Right hindlimb (tissue), 1 donor: ENCODE measurements around the gene SCOC.
"Not testable (repeated sequence)": the region's sequence is repeated elsewhere in the genome, so short reads cannot be mapped to it uniquely, and the experiment has no call there.

Source experiments
- DNase-seq: peaks from one replicate; pipeline ENCODE4 v3.0.0-alpha.2; 2018

SCOC gene

DNA sequence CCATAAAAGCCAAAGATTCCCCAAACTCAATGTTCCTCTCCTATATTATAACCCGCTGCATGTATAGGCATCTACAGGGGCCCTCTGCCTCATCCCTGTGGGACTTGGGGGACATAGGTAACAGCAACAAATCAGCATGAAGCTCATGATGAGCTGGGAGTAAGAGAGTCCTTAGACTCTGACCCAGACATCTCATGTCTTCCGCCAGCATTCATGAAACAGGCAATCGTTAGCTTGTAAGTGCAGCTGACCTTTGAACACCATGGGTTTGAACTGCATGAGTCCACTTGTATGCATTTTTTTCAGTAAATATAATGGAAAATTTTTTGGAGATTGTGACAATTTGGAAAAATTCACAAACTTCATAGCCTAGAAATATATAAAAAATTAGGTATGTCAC, 10.4 kb upstream of the SCOC start:
- DNase-seq = no peak

DNA sequence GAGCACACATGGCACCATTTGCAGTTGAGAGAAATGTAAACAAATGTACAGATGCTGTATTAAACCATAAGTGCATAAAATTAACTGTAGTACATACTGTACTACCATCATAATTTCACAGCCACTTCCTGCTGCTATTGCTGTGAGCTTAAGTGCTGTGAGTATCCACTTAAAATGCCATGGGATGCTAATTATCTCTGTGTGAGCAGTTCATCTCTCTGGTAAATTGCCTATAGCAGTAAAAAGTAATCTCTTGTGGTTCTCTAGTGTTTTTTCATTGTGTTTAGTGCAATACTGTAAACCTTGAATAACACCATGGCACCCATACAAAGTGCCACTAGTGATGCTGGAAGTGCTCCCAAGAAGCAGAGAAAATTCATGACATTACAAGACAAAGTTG, 9.9 kb upstream of the SCOC start:
- no peak for DNase-seq

GRCh38 chr4:140367738-140368137, 5.7 kb upstream of the SCOC start:
- no peak for DNase-seq

DNA sequence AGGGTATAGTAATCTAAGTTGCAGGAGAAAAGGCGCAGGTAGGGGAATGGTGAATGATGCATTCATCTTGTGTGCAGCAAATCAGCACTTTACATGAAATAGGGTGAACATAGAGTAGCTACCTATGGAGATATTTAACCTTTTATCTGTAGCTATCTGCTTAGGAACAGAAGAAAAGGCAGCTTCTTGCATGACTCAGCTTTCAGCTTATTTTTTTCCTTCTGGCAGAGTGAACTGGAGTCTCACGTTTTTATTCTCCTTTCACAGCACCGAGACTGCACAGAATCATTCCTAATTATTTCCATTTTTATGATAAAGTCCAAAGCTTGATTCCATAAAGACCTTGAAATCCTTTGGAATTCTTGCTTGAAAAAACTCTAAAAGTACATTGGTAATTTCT, 4.8 kb upstream of the SCOC start:
- DNase-seq = no peak

GRCh38 chr4:140372751-140373327, 607 bp upstream of the SCOC start:
- peak; percentile 26 for DNase-seq

GRCh38 chr4:140374130-140374477, 658 bp downstream of the SCOC start:
- no peak for DNase-seq

DNA sequence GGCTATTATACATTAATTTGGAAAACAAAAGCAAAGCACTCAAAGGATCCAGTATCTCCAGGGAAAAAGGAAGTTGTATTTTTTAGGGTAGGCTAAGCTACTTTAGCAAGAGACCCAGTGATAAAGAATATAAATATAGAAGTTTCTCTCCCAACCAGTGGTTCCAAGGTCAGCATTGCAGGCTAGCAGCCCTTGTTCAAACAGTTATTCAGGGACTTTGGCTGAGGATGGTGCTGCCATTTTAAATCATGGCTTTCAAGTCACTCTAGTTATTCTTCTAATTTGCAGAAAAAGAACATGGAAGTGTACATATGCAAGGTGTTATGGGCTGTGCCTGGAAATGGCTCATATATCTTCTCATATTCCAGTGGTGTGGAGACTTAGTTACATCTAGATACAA, 9.3 kb downstream of the SCOC start:
- no peak for DNase-seq

- DNase-seq = no peak
Observed at GRCh38 chr4:140388015-140388414, 14.6 kb downstream of the SCOC start.

GRCh38 chr4:140395668-140396067, 22.2 kb downstream of the SCOC start:
- no peak for DNase-seq

DNA sequence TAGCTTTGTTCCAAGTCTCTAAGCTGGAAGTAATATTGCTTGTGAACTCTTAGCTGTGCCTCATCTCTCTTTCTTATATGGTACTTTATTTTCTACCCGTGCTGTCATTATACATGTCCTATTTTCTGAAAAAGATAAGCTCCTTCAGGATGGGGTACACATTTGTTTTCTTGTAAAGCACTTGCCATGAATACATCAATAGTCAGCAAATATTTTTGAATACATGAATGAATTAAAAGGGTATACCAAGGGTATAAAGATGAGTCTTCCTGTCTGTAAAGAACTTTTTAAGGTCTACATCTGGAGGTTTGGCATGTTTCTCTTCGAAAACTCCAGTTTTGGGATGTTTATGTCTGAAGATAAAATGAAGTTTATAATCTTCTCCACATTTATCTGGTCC, 26.7 kb downstream of the SCOC start:
- no peak for DNase-seq

DNA sequence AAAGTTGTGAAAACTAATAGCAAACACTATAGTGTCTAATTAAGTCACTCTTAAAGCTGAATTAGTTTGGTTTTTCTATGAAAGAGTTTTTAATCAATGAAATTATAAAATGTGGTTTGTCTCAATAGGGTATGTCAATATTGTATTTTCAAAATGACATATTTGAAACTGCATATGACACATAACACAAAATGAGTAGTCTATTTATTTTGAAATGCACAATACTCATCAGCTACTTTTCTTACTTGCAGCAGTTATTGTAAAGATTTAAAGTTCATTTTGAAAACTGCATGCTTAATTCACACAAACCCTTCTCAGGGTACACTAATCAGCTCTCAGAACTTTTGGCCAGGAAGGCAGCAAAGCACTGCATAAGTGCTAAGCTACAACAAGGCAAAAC, 32.8 kb downstream of the SCOC start:
- no peak for DNase-seq

GRCh38 chr4:140408974-140409373, 35.5 kb downstream of the SCOC start:
- DNase-seq = no peak

DNA sequence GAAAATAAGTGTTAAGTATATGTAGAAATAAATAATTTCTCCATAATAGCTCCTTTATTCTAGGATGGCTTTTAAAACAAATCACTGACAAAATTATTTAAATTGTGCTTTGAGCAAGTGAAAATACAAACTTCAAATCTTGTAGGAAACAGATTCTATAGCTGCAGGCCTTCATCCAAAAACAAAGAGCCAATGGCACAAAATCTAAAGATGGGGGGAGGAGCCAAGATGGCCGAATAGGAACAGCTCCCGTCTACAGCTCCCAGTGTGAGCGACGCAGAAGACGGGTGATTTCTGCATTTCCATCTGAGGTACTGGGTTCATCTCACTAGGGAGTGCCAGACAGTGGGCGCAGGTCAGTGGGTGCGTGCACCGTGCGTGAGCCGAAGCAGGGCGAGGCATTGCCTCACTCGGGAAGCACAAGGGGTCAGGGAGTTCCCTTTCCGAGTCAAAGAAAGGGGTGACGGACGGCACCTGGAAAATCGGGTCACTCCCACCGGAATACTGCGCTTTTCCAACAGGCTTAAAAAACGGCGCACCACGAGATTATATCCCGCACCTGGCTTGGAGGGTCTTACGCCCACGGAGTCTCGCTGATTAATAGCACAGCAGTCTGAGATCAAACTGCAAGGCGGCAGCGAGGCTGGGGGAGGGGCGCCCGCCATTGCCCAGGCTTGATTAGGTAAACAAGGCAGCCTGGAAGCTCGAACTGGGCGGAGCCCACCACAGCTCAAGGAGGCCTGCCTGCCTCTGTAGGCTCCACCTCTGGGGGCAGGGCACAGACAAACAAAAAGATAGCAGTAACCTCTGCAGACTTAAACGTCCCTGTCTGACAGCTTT, 39.9 kb downstream of the SCOC start:
- DNase-seq = not testable (repeated sequence)

GRCh38 chr4:140423106-140423505, 49.7 kb downstream of the SCOC start:
- DNase-seq = no peak

DNA sequence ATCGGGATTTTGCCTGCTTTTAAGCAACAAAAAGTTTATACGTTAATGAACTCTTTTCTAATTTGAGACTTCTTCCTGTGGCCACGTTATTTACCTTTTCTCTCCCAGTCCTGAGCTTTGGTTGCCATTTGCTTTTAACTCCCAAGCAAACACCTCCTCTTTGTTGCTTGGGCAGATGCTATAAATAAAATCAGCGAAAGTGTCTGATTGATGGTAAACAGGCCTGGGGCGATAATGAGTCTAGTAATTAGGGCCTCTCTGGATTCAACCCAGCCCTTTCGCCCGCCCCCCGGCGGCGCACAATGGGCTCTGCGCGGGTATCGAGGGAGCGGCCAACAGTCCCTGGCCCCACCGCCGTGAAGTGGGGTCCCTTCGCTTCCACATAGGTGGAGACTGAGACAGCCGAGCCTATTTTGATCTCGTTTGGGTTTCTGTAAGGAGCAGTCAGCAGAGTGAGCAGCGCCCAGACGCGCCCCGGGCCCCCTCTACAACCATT, 53.2 kb downstream of the SCOC start:
- DNase-seq = no peak

DNA sequence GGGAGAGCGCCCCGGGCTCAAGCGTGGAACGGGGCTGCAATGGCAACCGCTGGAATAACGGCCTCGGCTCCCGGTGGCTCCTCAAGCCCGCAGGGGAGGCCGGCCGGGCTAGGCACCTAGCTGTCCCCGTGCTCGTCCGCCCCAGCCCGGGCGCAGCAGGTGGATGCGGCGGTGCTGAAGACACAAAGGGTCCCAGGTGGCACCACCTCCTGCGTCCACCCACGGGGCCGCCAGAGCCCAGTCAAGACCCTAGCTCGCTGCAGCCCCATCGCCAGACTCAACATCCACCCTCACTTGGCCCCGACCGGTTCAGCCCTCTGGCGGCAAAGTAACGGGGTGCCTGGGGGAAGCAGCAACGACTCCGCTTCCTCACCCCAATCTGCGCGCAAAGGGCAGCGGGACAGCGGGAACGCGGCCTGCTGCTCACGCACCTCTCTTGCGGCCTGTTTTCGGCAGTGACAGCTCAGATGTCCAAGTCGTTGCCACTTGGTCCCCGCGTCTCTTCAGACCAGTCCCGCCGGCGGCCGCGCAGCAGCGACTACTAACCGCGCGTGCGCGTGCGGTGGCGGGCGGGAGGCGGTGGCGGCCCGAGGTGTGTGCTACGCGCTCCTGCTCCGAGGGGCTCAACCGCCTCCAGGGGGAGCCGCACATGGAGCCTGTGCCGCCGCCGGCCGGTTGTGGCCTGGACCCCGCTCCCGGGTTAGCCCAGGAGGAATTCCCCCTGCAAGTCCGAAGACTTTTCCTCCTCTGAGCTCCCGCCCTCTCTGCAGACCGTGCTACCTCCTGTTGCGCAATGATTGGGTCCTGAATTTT, 53.9 kb downstream of the SCOC start, which contains the start of gene CLGN:
Gene CLGN (minus strand): TSS at position 543 of the 813 bp plus-strand sequence. CDS start 14,570 bp downstream, outside the sequence.
- DNase-seq = peak; percentile 85

GRCh38 chr4:140427919-140428471, 54.5 kb downstream of the SCOC start:
- DNase-seq = no peak
